Putamen (tissue), 1 donor: ENCODE results near the gene APOBEC3G.
"Not testable (repeated sequence)": the region's sequence is repeated elsewhere in the genome, so short reads cannot be mapped to it uniquely, and the experiment has no call there.

Source experiments
- DNase-seq: peaks from one replicate; pipeline ENCODE4 v3.0.0-alpha.2; 2016; ENCODE audit warnings: low spot score

The APOBEC3G gene

GRCh38 chr22:39077026-39077840 lies at the start of gene APOBEC3G:
APOBEC3G (plus strand) TSS chr22:39077275; CDS start chr22:39077362, 87 bp downstream.
- peak; percentile 15 for DNase-seq

GRCh38 chr22:39027717-39028116 lies 49.4 kb upstream of the APOBEC3G start:
- no peak for DNase-seq

GRCh38 chr22:39028281-39028680 lies 48.8 kb upstream of the APOBEC3G start:
- DNase-seq, result no peak

- no peak for DNase-seq
Measured at GRCh38 chr22:39029227-39029626, 47.8 kb upstream of the APOBEC3G start.

GRCh38 chr22:39030705-39031104 lies 46.4 kb upstream of the APOBEC3G start:
- no peak for DNase-seq

- DNase-seq, result not testable (repeated sequence)
Measured at GRCh38 chr22:39031434-39032295, 45.4 kb upstream of the APOBEC3G start.

- DNase-seq, result not testable (repeated sequence)
Measured at GRCh38 chr22:39037071-39037470, 40.0 kb upstream of the APOBEC3G start.

GRCh38 chr22:39039306-39040126 lies 37.6 kb upstream of the APOBEC3G start:
- no peak for DNase-seq

- not testable (repeated sequence) for DNase-seq
Measured at GRCh38 chr22:39040155-39040537, 36.9 kb upstream of the APOBEC3G start.

- not testable (repeated sequence) for DNase-seq
Measured at GRCh38 chr22:39040538-39041296, 36.4 kb upstream of the APOBEC3G start, which contains the start of gene APOBEC3F. APOBEC3F (plus strand) TSS chr22:39040864; CDS start chr22:39040961, 97 bp downstream.

- no peak for DNase-seq
Measured at GRCh38 chr22:39041908-39042307, 35.2 kb upstream of the APOBEC3G start.

- not testable (repeated sequence) for DNase-seq
Measured at GRCh38 chr22:39043063-39043462, 34.0 kb upstream of the APOBEC3G start.

- DNase-seq, result not testable (repeated sequence)
Measured at GRCh38 chr22:39045136-39045535, 31.9 kb upstream of the APOBEC3G start.

- not testable (repeated sequence) for DNase-seq
Measured at GRCh38 chr22:39049486-39049885, 27.6 kb upstream of the APOBEC3G start.

GRCh38 chr22:39051844-39052495 lies 25.1 kb upstream of the APOBEC3G start:
- DNase-seq, result not testable (repeated sequence)

GRCh38 chr22:39055658-39056057 lies 21.4 kb upstream of the APOBEC3G start:
- DNase-seq, result no peak

- DNase-seq, result not testable (repeated sequence)
Measured at GRCh38 chr22:39061290-39061689, 15.8 kb upstream of the APOBEC3G start.

- not testable (repeated sequence) for DNase-seq
Measured at GRCh38 chr22:39061951-39062350, 15.1 kb upstream of the APOBEC3G start.

- not testable (repeated sequence) for DNase-seq
Measured at GRCh38 chr22:39063904-39064303, 13.2 kb upstream of the APOBEC3G start.
